Retinal pigment epithelial cell (primary cell): ENCODE results near the gene TDRD9.

ENCODE experiments used
- DNase-seq: peaks from one replicate; pipeline ENCODE4 v3.0.0-alpha.2; 2010; ENCODE audit warnings: low read depth
- H3K4me3 ChIP-seq: 2 replicates; pipeline ENCODE4 v1.5.1; 2011; ENCODE audit warnings: mild to moderate bottlenecking, low read length, control low read depth, moderate library complexity
- CTCF ChIP-seq: conservative IDR thresholded peaks from 2 replicates; pipeline ENCODE4 v1.5.1; 2011; ENCODE audit warnings: low read depth, low read length, control low read depth, inconsistent platforms

TDRD9 gene

GRCh38 chr14:103928011-103928890, at the start of gene TDRD9:
Gene TDRD9 (plus strand): TSS chr14:103928456. CDS start chr14:103928510, 54 bp downstream.
- DNase-seq, result no peak

DNA sequence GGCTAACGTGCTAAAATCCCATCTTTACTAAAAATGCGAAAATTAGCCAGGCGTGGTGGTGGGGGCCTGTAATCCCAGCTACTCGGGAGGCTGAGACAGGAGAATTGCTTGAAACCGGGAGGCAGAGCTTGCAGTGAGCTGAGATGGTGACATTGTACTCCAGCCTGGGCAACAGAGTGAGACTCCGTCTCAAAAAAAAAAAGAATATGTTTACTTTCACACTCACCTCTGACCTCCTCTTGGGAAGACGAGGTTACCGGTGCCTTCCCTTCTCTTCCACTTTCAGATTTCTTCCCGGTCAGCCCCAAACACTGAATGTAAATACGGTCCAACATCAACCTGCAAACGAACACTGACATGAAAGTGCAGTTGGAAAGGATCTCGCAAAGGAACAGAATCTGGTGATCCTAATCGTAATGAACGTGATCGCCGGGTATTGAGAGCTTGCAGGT, 49.1 kb upstream of the TDRD9 start:
- no peak for TF ChIP-seq CTCF
- DNase-seq, result no peak
- no peak overlapping the region for H3K4me3 ChIP-seq

More at GRCh38 chr14:103928011-103928890, at the start of gene TDRD9:
- no peak within 1 kb of the TSS for H3K4me3 ChIP-seq
- no peak for TF ChIP-seq CTCF

GRCh38 chr14:103879570-103880347, 48.5 kb upstream of the TDRD9 start:
- no peak for DNase-seq
- H3K4me3 ChIP-seq, result peak overlapping the region; percentile 13
- no peak for TF ChIP-seq CTCF

DNA sequence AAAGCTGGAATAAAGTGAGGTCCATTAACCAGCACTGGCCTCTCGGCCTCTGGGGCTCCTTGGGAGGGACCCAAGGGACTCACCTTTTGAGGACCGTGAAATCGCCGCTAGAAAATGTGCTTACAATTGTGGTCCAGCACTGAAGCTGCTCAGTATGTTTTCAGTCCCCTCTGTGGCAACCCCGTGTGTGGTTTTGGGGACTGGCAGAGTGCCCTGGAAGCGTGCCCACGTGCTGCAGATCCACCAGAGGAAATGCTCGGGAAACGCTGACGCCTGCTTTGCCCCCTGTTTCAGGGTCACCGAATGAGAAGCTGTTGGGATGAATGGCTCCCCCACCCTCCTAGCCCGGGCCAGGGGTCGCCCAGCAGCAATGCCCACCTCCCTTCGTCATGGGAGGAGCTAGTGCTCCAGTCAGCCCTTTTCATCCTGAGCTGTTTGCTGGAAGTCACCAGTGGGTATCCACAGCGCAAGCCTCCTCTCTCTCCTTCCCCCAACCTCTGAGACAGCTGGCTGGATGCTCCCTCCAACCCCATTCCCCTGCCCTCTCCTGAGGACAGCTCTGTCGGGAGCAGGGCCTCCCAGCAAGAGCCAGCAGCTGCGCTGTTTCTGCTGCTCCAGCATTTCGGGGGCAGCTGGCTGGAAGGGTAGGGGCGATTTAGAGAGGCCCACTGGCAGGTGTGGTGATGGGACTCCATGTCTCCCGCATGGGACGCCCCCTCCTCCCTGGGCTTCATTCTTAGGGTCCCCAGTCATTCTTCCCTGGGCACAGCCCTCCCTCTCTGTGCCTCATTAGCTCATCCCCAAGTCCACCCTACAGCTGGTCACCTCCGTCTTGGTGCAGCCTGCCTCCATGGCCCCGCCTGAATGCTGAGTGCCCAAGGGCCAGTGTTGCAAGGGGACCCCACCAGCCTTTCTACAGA, 47.6 kb upstream of the TDRD9 start:
- DNase-seq, result no peak
- peak overlapping the region; percentile 13 for H3K4me3 ChIP-seq

DNA sequence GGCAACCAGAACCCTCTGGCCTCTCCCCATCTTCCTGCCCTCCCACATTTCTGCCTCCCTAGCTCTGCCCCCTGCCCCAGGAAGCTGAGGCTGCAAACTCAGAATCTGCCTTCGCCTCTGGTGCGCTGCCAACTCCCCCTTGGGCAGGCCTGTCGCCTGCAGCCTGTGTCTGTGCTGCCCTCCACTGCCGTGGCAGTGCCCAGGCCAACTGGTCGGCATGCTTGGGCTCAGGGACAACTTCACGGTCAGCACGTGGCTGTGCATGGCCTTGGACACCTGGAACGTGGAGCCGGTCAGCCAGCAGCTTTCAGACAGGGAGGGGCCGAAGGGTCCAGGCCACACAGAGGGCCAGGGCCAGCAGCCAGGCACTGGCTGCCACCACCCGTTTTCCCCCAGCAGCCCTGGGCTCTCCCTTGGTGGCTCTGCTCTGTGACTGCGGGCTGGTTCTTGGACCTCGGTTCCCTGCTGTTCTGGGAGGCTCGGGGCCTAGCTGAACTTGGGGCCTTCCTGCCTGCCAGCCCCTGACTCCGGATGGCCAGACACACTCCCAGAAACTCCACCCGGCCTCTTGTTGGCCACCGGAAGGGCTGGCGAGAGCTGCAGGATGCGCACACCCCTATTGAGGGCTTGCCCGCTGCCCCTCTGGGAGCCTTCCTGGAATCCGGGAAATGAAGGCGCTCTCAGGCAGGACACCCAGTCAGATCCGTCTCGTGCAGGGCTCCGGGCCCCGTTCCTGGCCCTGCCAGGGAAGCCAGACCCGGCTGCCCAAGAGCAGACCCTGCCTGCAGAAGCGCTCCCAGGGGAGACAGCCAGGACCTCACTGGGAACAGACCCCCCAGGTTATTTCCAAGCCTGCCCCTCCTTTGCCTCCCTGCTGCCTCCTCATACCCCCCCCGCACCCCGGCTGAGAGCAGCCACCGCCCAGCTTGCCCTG, 46.7 kb upstream of the TDRD9 start:
- TF ChIP-seq CTCF, result no peak
- no peak overlapping the region for H3K4me3 ChIP-seq
- DNase-seq, result no peak

More for the DNA sequence above, 47.6 kb upstream of the TDRD9 start:
- TF ChIP-seq CTCF, result no peak
